HL-60 (cell line): ENCODE results near the gene E2F3.

Source experiments
- DNase-seq, 2 experiments: peaks; one replicate each; pipeline ENCODE4 v3.0.0-alpha.2; 2010 to 2020; ENCODE audit warnings: low read depth in 1 of 2, low spot score in 1 of 2
- H3K27ac ChIP-seq: fragments of 250-450 bp; sonication (Bioruptor Pico); replicated peaks from 2 replicates; pipeline ENCODE4 v1.5.1; 2020; ENCODE audit warnings: mild to moderate bottlenecking, moderate library complexity
- H3K27me3 ChIP-seq: fragments of 250-450 bp; sonication (Bioruptor Pico); 2 replicates; pipeline ENCODE4 v1.5.1; 2021; ENCODE audit warnings: mild to moderate bottlenecking, moderate library complexity; ENCODE audit not compliant: insufficient read depth, poor library complexity, severe bottlenecking
- H3K4me3 ChIP-seq: replicated peaks from 2 replicates; pipeline ENCODE4 v1.5.1; 2011; ENCODE audit warnings: mild to moderate bottlenecking, control low read depth, low read length; ENCODE audit not compliant: insufficient read depth
- CTCF ChIP-seq: IDR thresholded peaks from one replicate; pipeline ENCODE4 v1.5.1; 2011; ENCODE audit warnings: low read length, control low read depth, inconsistent platforms; ENCODE audit not compliant: insufficient read depth
- GABPA ChIP-seq: IDR thresholded peaks from 2 replicates; pipeline ENCODE4 v1.6.1; 2012; ENCODE audit warnings: low read depth
- POLR2AphosphoS5 ChIP-seq: IDR thresholded peaks from 2 replicates; pipeline ENCODE4 v1.6.1; 2012; ENCODE audit warnings: low read depth
- REST ChIP-seq: IDR thresholded peaks from 2 replicates; pipeline ENCODE4 v1.6.1; 2012; ENCODE audit warnings: low read depth; ENCODE audit not compliant: insufficient replicate concordance
- SPI1 ChIP-seq: IDR thresholded peaks from 2 replicates; pipeline ENCODE4 v1.6.1; 2012; ENCODE audit warnings: low read depth, mild to moderate bottlenecking, borderline replicate concordance

Gene E2F3

GRCh38 chr6:20402342-20403069 lies 827 bp downstream of the E2F3 start:
- peak; percentile 65 to 82 for DNase-seq
- TF ChIP-seq CTCF (no peak), SPI1 (peak; percentile 57)

GRCh38 chr6:20403070-20403765 lies 1.5 kb downstream of the E2F3 start:
- peak overlapping the region; percentile 79 for H3K4me3 ChIP-seq
- DNase-seq, result peak; percentile 82 to 97
- peak overlapping the region; percentile 99 for H3K27ac ChIP-seq
- H3K27me3 ChIP-seq, result no peaks in the 10 kb centered on the region
- TF ChIP-seq SPI1, result peak; percentile 53; the same call in 1 of the 2 replicates
- TF ChIP-seq CTCF, result no peak
- no peak; the same call in 1 of the 2 replicates for TF ChIP-seq POLR2AphosphoS5
- TF ChIP-seq REST, result no peak
- no peak for TF ChIP-seq GABPA

More at GRCh38 chr6:20402342-20403069, 827 bp downstream of the E2F3 start:
- Histone ChIP-seq H3K27ac (peak overlapping the region; percentile 99), H3K27me3 (no peaks in the 10 kb centered on the region), H3K4me3 (peak overlapping the region; percentile 79)

- Histone ChIP-seq H3K4me3 (peak overlapping the region; percentile 79), H3K27me3 (no peaks in the 10 kb centered on the region), H3K27ac (peak overlapping the region; percentile 99)
- DNase-seq, result peak in 1 of 2 experiments; percentile 67
- TF ChIP-seq GABPA (no peak), SPI1 (no peak), POLR2AphosphoS5 (no peak; the same call in 1 of the 2 replicates), CTCF (no peak)
These were observed 2.3 kb downstream of the E2F3 start for GRCh38 chr6:20403766-20404640.

GRCh38 chr6:20404641-20405032 lies 3.0 kb downstream of the E2F3 start:
- TF ChIP-seq POLR2AphosphoS5, result no peak
- peak; percentile 27 for TF ChIP-seq CTCF
- peak overlapping the region; percentile 99 for H3K27ac ChIP-seq
- H3K4me3 ChIP-seq, result peak overlapping the region; percentile 79
- no peaks in the 10 kb centered on the region for H3K27me3 ChIP-seq
- peak; percentile 72 to 77 for DNase-seq
